Nephron progenitor cell (in vitro differentiated cells): ENCODE results near the gene PFN2.

Experiments
- DNase-seq: peaks from one replicate; pipeline ENCODE4 v3.0.0; 2021
- H3K27ac Mint-ChIP-seq: 2 replicates; pipeline ENCODE4 v1.8.0; 2021; ENCODE audit warnings: mild to moderate bottlenecking, moderate library complexity, mixed read lengths
- H3K27me3 Mint-ChIP-seq: 2 replicates; pipeline ENCODE4 v1.8.0; 2021; ENCODE audit warnings: mild to moderate bottlenecking, low read depth, mixed read lengths; ENCODE audit not compliant: poor library complexity
- H3K36me3 Mint-ChIP-seq: 2 replicates; pipeline ENCODE4 v1.8.0; 2021; ENCODE audit warnings: low read depth, mixed read lengths
- H3K4me1 Mint-ChIP-seq: 2 replicates; pipeline ENCODE4 v1.8.0; 2021; ENCODE audit warnings: mixed read lengths
- H3K4me3 Mint-ChIP-seq: 2 replicates; pipeline ENCODE4 v1.8.0; 2021; ENCODE audit warnings: mild to moderate bottlenecking, moderate library complexity, mixed read lengths
- H3K9me3 Mint-ChIP-seq: 2 replicates; pipeline ENCODE4 v1.8.0; 2021; ENCODE audit warnings: mild to moderate bottlenecking, moderate library complexity, mixed read lengths
- CTCF ChIP-seq: fragments of 200-600 bp; sonication (generic); IDR thresholded peaks from 2 replicates; pipeline ENCODE4 v1.5.0; 2021; ENCODE audit warnings: antibody characterized with exemption

Gene PFN2

GRCh38 chr3:149971403-149972075 lies 844 bp upstream of the PFN2 start:
- Mint-ChIP-seq H3K4me1 (peaks cover 46% of the 10 kb centered on the region), H3K9me3 (no peaks in the 10 kb centered on the region), H3K27ac (peak overlapping the region; percentile 100), H3K36me3 (peaks cover 8% of the 10 kb centered on the region), H3K27me3 (no peaks in the 10 kb centered on the region), H3K4me3 (peak overlapping the region; percentile 97)
- peak; percentile 78 for DNase-seq
- no peak for TF ChIP-seq CTCF

DNA sequence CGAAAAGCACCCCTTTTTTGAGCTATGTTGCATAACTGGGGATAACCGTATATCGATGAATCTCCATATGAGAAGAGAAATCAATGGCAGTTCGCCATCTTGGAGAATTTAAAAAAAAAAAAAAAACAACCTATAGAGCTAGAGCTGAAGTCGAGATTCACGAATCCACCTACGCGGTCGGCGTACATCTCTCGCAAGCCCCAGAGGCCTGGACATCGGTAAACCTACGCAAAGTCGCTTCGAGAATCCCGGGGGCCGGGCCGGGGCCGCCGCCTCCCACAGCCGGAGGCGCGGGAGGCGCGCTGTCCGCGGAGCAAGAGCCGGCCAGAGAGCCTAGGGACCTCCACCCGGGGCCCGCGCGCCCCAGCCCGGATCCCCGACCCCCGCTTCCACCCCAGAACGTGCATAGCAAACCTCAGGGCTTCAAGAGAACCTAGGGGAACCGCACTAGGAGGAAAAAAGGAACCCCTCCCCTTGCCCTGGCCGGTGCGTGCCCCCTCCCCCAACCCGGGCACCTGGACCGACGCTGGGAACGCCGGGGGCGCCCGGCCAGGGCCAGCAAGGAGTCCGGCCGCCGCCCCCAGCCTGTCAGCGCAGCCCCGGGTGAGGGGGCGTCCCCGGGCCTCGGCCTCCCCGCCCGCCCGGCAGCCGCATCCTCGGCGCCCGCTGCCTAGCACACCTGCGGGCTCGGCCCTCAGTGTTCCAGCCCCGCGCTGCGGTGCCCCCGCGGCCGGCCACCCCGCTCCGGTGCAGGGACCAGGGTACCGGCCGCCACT lies 567 bp downstream of the PFN2 start:
- Mint-ChIP-seq H3K4me1 (peaks cover 60% of the 10 kb centered on the region), H3K36me3 (peaks cover 23% of the 10 kb centered on the region), H3K27ac (peak overlapping the region; percentile 99), H3K9me3 (no peaks in the 10 kb centered on the region), H3K4me3 (peak overlapping the region; percentile 98), H3K27me3 (no peaks in the 10 kb centered on the region)
- peak; percentile 87 for DNase-seq
- TF ChIP-seq CTCF, result no peak

GRCh38 chr3:149969110-149969939 lies 1.4 kb downstream of the PFN2 start:
- TF ChIP-seq CTCF, result no peak
- H3K36me3 Mint-ChIP-seq, result peaks cover 22% of the 10 kb centered on the region
- H3K27me3 Mint-ChIP-seq, result no peaks in the 10 kb centered on the region
- peaks cover 64% of the 10 kb centered on the region for H3K4me1 Mint-ChIP-seq
- peak; percentile 52 for DNase-seq
- H3K27ac Mint-ChIP-seq, result peak overlapping the region; percentile 99
- H3K9me3 Mint-ChIP-seq, result no peaks in the 10 kb centered on the region
- peak overlapping the region; percentile 98 for H3K4me3 Mint-ChIP-seq

DNA sequence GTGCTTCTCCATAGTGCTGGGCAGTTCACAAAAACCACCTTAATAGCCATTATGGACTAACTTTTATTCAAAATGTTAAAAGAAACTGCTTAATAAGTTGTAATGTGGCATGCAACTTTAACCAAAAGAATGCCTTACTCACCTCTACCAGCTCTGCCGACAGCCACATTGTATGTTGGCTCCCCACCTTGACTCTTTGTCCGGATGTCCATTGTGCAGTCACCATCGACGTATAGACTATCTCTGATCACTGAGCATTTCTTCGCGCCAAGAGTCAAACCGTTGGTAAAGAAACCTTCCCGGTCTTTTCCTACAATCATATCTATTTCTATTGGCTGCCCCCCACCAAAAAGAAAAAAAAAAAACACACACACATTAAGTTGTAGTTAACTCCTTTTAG lies 2.5 kb downstream of the PFN2 start:
- Mint-ChIP-seq H3K27me3 (no peaks in the 10 kb centered on the region), H3K4me1 (peaks cover 61% of the 10 kb centered on the region), H3K36me3 (peaks cover 30% of the 10 kb centered on the region), H3K9me3 (no peaks in the 10 kb centered on the region), H3K4me3 (peak overlapping the region; percentile 98), H3K27ac (peak overlapping the region; percentile 88)
- TF ChIP-seq CTCF, result no peak
- no peak for DNase-seq

GRCh38 chr3:149967086-149967685 lies 3.5 kb downstream of the PFN2 start:
- H3K27ac Mint-ChIP-seq, result no peak overlapping the region

More at GRCh38 chr3:149967086-149967685, 3.5 kb downstream of the PFN2 start:
- H3K36me3 Mint-ChIP-seq, result peaks cover 30% of the 10 kb centered on the region
- no peaks in the 10 kb centered on the region for H3K9me3 Mint-ChIP-seq
- peak; percentile 55 for TF ChIP-seq CTCF
- peaks cover 56% of the 10 kb centered on the region for H3K4me1 Mint-ChIP-seq
- peak overlapping the region; percentile 98 for H3K4me3 Mint-ChIP-seq
- DNase-seq, result no peak
- no peaks in the 10 kb centered on the region for H3K27me3 Mint-ChIP-seq
